GM12892 (cell line): ENCODE results near the gene CRTAC1.

ENCODE experiments used
- POLR2A ChIP-seq: IDR thresholded peaks from 2 replicates; pipeline ENCODE4 v1.6.1; 2011; ENCODE audit warnings: low read depth, low read length, control low read depth
- POLR2AphosphoS5 ChIP-seq: IDR thresholded peaks from 2 replicates; pipeline ENCODE4 v1.6.1; 2011; ENCODE audit warnings: low read depth, low read length, control low read depth

- TF ChIP-seq POLR2A (no peak), POLR2AphosphoS5 (no peak)
Observed at GRCh38 chr10:97828721-97829120, 201.7 kb downstream of the CRTAC1 start.
